HG02759 (cell line): Measurements from ENCODE around the gene RNF150.

ENCODE experiments used
- ATAC-seq: cut with Tn5 transposase; IDR thresholded peaks from one replicate; pipeline ENCODE4 v1.9.1; 2021; ENCODE audit warnings: mild to moderate bottlenecking, moderate library complexity; ENCODE audit not compliant: unreplicated experiment

Gene RNF150

GRCh38 chr4:141132072-141132708, 1.1 kb downstream of the RNF150 start:
- peak; percentile 14 for ATAC-seq

GRCh38 chr4:141131723-141132071, 1.6 kb downstream of the RNF150 start:
- no peak for ATAC-seq

- ATAC-seq: no peak
These were observed 2.2 kb downstream of the RNF150 start for GRCh38 chr4:141130947-141131605.

- ATAC-seq: no peak
These were observed 5.4 kb downstream of the RNF150 start for GRCh38 chr4:141127884-141128283.

GRCh38 chr4:141126769-141127168, 6.5 kb downstream of the RNF150 start:
- ATAC-seq: no peak

GRCh38 chr4:141124224-141124623, 9.0 kb downstream of the RNF150 start:
- no peak for ATAC-seq

- ATAC-seq: peak; percentile 95
These were observed 11.4 kb downstream of the RNF150 start for GRCh38 chr4:141121768-141122454.

GRCh38 chr4:141121101-141121500, 12.2 kb downstream of the RNF150 start:
- no peak for ATAC-seq

- no peak for ATAC-seq
These were observed 13.2 kb downstream of the RNF150 start for GRCh38 chr4:141120036-141120593.

- no peak for ATAC-seq
These were observed 14.2 kb downstream of the RNF150 start for GRCh38 chr4:141119071-141119470.

- ATAC-seq: no peak
These were observed 14.9 kb downstream of the RNF150 start for GRCh38 chr4:141118381-141118780.

- no peak for ATAC-seq
These were observed 15.3 kb downstream of the RNF150 start for GRCh38 chr4:141117935-141118334.

- ATAC-seq: no peak
These were observed 23.3 kb downstream of the RNF150 start for GRCh38 chr4:141109983-141110382.

- ATAC-seq: no peak
These were observed 25.3 kb downstream of the RNF150 start for GRCh38 chr4:141107927-141108326.

- ATAC-seq: no peak
These were observed 30.9 kb downstream of the RNF150 start for GRCh38 chr4:141102367-141102766.

- ATAC-seq: no peak
These were observed 31.8 kb downstream of the RNF150 start for GRCh38 chr4:141101511-141101910.

- ATAC-seq: no peak
These were observed 33.9 kb downstream of the RNF150 start for GRCh38 chr4:141099326-141099725.

GRCh38 chr4:141098163-141098562, 35.1 kb downstream of the RNF150 start:
- ATAC-seq: no peak

GRCh38 chr4:141090473-141090872, 42.8 kb downstream of the RNF150 start:
- no peak for ATAC-seq

- no peak for ATAC-seq
These were observed 51.3 kb downstream of the RNF150 start for GRCh38 chr4:141081921-141082395.

GRCh38 chr4:141080668-141081067, 52.6 kb downstream of the RNF150 start:
- ATAC-seq: no peak
